ENCODE measurements around the gene SPR.

Gene SPR

DNA sequence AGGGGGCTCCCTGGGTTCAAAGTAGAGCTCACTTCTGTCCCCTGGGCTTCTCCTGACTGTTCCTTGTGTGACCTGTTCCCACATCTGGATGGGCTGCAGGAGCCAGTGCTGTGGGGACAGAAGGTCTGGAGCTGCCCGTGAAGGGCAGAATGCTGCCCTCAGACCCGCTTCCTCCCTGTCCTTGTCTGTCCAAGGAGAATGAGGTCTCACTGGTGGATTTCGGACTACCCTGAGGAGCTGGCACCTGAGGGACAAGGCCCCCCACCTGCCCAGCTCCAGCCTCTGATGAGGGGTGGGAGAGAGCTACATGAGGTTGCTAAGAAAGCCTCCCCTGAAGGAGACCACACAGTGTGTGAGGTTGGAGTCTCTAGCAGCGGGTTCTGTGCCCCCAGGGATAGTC is 45.6 kb downstream of the SPR start:
- H3K4me3 ChIP-seq = no peak overlapping the region
- TF ChIP-seq, protein P1, sequence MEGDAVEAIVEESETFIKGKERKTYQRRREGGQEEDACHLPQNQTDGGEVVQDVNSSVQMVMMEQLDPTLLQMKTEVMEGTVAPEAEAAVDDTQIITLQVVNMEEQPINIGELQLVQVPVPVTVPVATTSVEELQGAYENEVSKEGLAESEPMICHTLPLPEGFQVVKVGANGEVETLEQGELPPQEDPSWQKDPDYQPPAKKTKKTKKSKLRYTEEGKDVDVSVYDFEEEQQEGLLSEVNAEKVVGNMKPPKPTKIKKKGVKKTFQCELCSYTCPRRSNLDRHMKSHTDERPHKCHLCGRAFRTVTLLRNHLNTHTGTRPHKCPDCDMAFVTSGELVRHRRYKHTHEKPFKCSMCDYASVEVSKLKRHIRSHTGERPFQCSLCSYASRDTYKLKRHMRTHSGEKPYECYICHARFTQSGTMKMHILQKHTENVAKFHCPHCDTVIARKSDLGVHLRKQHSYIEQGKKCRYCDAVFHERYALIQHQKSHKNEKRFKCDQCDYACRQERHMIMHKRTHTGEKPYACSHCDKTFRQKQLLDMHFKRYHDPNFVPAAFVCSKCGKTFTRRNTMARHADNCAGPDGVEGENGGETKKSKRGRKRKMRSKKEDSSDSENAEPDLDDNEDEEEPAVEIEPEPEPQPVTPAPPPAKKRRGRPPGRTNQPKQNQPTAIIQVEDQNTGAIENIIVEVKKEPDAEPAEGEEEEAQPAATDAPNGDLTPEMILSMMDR (IDR thresholded peaks at IDR 0.05) = no peak
- H3K27me3 ChIP-seq = peaks cover 0 to 48% of the 10 kb centered on the region in 2 donors
- H3K27ac ChIP-seq = no peak overlapping the region
- intact Hi-C loops (cut with DNase I; ENCODE audit: low total_unique reads) = no loop called here
- peaks cover 0 to 7% (median 0%) of the 10 kb centered on the region in 4 donors for H3K4me1 ChIP-seq
- H3K36me3 ChIP-seq = no peaks in the 10 kb centered on the region
- DNase-seq = peak in 1 of 2 donors; percentile 51
- no peaks in the 10 kb centered on the region for H3K9me3 ChIP-seq

DNA sequence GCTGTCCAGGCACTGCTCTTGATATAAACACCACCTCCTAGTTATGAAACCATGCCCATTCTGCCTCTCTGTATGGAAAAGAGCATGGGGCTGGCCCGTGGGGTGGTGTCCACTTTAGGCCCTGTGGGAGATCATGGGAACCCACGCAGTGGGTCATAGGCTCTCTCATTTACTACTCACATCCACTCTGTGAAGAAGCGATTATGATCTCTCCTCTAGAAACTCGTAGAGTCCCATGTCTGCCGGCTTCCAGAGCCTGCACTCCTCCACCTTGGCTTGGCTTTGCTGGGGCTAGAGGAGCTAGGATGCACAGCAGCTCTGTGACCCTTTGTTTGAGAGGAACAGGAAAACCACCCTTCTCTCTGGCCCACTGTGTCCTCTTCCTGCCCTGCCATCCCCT is 46.0 kb downstream of the SPR start:
- Histone ChIP-seq H3K4me3 (no peak overlapping the region), H3K4me1 (peaks cover 0 to 7% (median 0%) of the 10 kb centered on the region in 4 donors), H3K9me3 (no peaks in the 10 kb centered on the region), H3K27me3 (peaks cover 0 to 44% of the 10 kb centered on the region in 2 donors), H3K36me3 (no peaks in the 10 kb centered on the region), H3K27ac (no peak overlapping the region)
- TF ChIP-seq, protein P1 (IDR thresholded peaks at IDR 0.05) = no peak
- DNase-seq = peak in 1 of 2 donors; percentile 31
- intact Hi-C loops (cut with DNase I; ENCODE audit: low total_unique reads) = no loop called here

DNA sequence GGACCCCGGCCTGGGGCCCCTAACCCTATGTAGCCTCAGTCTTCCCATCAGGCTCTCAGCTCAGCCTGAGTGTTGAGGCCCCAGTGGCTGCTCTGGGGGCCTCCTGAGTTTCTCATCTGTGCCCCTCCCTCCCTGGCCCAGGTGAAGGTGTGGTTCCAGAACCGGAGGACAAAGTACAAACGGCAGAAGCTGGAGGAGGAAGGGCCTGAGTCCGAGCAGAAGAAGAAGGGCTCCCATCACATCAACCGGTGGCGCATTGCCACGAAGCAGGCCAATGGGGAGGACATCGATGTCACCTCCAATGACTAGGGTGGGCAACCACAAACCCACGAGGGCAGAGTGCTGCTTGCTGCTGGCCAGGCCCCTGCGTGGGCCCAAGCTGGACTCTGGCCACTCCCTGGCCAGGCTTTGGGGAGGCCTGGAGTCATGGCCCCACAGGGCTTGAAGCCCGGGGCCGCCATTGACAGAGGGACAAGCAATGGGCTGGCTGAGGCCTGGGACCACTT is 46.5 kb downstream of the SPR start:
- H3K4me3 ChIP-seq = no peak overlapping the region
- H3K27ac ChIP-seq = no peak overlapping the region
- intact Hi-C loops (cut with DNase I; ENCODE audit: low total_unique reads) = no loop called here
- peaks cover 0 to 39% of the 10 kb centered on the region in 2 donors for H3K27me3 ChIP-seq
- no peaks in the 10 kb centered on the region for H3K9me3 ChIP-seq
- peaks cover 0 to 7% (median 0%) of the 10 kb centered on the region in 4 donors for H3K4me1 ChIP-seq
- no peak for DNase-seq
- TF ChIP-seq, protein P1 (IDR thresholded peaks at IDR 0.05) = no peak
- no peaks in the 10 kb centered on the region for H3K36me3 ChIP-seq

DNA sequence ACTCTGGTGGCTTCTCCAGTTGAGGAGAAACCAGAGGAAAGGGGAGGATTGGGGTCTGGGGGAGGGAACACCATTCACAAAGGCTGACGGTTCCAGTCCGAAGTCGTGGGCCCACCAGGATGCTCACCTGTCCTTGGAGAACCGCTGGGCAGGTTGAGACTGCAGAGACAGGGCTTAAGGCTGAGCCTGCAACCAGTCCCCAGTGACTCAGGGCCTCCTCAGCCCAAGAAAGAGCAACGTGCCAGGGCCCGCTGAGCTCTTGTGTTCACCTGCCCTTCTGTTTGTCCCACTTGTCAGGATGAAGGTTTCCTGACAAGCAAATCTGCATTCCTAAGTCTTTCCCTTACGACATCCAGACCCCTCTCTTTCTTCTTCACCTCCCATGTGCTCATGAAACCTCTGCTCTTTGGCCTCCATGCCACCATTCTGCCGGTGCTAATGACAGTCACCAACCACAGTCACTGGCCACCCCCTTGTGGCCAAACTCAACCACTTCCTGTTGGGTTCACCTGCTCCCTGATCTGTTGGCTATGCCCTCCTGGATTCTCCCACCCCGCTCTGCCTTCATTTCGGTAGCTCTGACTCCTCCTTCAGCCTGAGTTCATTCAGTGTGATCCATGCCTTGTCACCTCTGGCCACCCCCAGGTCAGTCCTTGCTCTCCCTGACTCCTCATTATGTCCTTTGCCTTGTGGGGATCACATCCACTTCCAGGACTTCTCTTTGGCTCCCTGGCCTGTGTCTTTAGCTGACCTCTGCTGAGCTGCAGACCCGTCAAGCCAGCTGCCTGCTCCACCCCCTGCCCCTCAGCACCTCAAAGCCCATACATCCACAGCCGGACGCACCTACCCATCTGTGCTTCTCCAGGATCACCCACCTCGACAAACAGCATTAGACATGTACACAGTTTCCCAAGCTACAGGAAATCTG is 47.7 kb downstream of the SPR start:
- Histone ChIP-seq H3K36me3 (no peaks in the 10 kb centered on the region), H3K27me3 (peaks cover 0 to 27% of the 10 kb centered on the region in 2 donors), H3K4me1 (peaks cover 0 to 7% (median 0%) of the 10 kb centered on the region in 4 donors), H3K9me3 (no peaks in the 10 kb centered on the region), H3K4me3 (no peak overlapping the region), H3K27ac (no peak overlapping the region)
- TF ChIP-seq, protein P1 (IDR thresholded peaks at IDR 0.05) = no peak
- intact Hi-C loops (cut with DNase I; ENCODE audit: low total_unique reads) = no loop called here
- DNase-seq = no peak

DNA sequence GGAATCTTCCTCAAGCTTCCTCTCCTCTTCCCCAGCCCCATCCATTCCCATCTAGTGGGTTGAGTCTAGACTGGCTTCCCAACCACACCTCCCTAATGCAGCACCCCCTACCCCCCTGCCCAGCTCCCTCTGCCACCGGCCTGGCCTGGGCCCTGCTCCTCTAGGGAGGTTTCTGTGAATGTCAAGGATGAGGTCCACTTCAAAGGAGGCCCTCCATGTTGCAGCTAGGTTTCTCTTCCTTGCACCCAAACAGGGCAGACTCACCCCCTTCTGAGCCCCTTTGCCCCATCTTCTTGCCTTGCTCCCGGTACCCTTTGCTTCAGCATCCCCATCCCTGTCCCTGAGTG is 48.4 kb downstream of the SPR start:
- H3K27ac ChIP-seq = no peak overlapping the region
- intact Hi-C loops (cut with DNase I; ENCODE audit: low total_unique reads) = no loop called here
- TF ChIP-seq, protein P1 (IDR thresholded peaks at IDR 0.05) = no peak
- no peaks in the 10 kb centered on the region for H3K9me3 ChIP-seq
- no peaks in the 10 kb centered on the region for H3K36me3 ChIP-seq
- no peak for DNase-seq
- H3K4me1 ChIP-seq = peaks cover 0 to 7% (median 0%) of the 10 kb centered on the region in 4 donors
- H3K27me3 ChIP-seq = peaks cover 0 to 27% of the 10 kb centered on the region in 2 donors
- no peak overlapping the region for H3K4me3 ChIP-seq
